NCI-H2107 (cell line): Measurements from ENCODE around the gene SNX11.
"Not testable (repeated sequence)": the region's sequence is repeated elsewhere in the genome, so short reads cannot be mapped to it uniquely, and the experiment has no call there.

Experiments used
- DNase-seq: peaks from one replicate; lab custom pipeline; 2025; lab: John Stamatoyannopoulos, UW

SNX11 gene

DNA sequence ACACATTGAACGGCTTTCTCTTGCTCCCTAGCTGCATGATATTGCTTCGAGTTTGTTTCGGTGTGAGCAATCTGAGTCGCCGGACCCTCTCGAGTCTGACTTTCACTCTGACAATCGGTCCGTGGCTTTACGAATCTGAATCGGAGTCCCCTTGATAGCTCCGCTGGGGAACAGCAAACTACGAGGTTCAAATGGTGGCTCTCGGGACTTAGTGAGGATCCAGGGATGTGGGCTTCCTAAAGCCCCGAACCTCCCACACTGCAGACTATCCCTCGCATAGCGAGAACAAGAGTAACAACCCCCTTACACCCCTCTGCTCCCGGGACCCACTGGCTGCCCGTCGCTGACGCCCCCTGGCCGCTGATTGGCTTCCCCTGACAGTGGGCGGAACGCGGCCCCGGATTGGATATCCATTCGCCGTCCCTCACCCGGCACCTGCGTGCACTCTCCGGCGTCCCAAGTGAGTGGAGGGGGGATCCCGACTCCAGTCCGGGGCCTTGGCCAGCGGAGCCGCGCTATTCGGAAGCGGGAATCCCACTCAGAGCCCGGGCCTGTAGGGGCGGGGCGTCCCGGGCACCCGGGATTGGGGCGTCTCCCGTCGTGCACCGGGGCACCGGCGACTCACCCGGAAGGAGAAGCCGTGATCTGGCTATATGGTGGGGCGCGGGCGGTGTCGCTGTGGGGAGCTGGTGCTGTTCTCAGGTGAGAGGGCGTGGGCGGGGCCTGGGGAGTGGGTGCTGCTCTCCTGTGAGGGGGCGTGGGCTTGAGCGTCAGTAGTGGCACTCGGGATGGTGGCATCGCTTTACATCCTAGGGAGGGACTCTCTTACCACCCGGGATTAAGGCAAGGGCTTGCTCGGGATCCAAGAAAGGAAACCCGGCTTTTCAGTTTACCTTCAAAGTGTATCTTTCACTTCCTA, at the start of gene SNX11:
Gene SNX11, plus strand, starts transcription at position 630 of the 919 bp plus-strand sequence. CDS start 4,278 bp downstream, outside the sequence.
- DNase-seq = peak; percentile 92

- no peak for DNase-seq
Observed at GRCh38 chr17:48058393-48059124, 49.0 kb upstream of the SNX11 start.

- DNase-seq = no peak
Observed at GRCh38 chr17:48059125-48059668, 48.4 kb upstream of the SNX11 start.

GRCh38 chr17:48060249-48060648, 47.3 kb upstream of the SNX11 start:
- DNase-seq = no peak

DNA sequence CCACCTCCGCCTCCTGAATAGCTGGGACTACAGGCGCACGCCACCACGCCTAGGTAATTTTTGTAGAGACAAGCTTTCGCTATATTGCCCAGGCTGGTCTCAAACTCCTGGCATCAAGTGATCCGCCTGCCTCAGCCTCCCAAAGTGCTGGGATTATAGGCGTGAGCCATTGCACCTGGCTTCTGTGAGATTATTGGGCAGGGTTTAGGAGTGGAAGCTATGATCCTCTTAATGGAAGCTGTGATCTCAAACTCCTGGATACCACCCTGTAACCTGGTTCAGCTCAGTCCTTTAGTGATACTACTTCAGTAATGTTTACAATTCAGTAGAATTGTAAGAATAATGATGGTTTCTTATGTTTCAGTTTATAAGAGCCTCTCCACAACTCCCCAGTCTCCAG, 45.3 kb upstream of the SNX11 start:
- DNase-seq = no peak

- DNase-seq = no peak
Observed at GRCh38 chr17:48064638-48065037, 42.9 kb upstream of the SNX11 start.

GRCh38 chr17:48066192-48066591, 41.4 kb upstream of the SNX11 start:
- no peak for DNase-seq

DNA sequence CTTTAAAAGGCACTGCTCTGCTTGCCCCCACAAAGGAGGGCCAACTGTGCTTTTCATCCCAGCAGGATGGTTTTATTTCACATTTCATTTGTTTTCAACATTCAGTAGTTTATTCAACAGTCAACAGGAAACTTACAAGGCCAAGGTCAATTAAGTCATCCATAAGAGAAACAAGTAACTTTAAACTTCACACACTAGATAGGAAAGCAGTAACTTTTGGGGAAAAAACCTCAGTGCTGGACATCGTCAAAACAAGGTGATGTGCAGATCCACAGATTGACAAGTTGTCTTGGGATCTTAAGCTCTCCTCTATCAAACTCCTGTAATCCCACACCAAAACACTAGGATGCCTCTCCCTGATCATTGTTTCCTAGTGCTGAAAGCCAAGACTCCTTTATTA, 40.9 kb upstream of the SNX11 start:
- DNase-seq = no peak

- DNase-seq = no peak
Observed at GRCh38 chr17:48067245-48067644, 40.3 kb upstream of the SNX11 start.

DNA sequence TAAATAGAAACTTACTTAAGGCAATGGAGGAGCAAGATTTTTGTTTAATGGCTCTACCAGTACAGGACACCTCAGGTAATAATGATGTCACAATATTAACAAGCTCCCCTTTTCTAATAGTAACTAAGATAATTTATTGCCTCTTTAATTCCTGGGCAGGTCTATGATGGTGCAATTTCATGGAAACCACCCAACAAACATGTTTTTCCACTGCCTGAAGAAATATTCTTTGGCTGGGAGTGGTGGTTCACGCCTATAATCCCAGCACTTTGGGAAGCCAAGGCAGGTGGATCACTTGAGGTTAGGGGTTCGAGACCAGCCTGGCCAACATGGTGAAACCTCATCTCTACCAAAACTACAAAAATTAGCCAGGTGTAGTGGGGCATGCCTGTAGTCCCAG, 39.8 kb upstream of the SNX11 start:
- DNase-seq = not testable (repeated sequence)

DNA sequence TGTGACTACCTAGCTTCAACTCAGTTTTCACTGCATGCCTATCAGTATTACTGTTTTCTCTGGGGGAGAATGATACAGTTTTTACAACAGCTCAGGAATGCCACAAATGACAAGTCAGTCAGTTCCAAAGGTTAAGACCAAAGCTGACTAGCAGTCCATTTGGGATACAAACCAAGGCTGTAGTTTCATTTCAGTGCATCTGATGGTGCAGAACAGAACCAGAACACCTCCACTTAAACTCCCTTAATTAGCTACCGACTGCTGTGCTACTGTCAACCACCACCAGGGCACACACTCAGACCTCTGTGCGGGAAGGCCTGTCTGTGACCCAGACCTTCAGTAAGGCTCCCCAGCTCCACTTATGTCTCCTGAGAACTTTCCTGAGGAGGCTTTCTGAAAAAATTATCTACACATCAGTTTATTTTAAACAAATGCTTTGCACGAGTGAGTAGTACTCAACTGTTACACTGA, 39.0 kb upstream of the SNX11 start:
- DNase-seq = no peak

- no peak for DNase-seq
Observed at GRCh38 chr17:48070195-48070594, 37.4 kb upstream of the SNX11 start.

- DNase-seq = no peak
Observed at GRCh38 chr17:48071654-48072053, 35.9 kb upstream of the SNX11 start.

GRCh38 chr17:48072811-48073210, 34.8 kb upstream of the SNX11 start:
- DNase-seq = not testable (repeated sequence)

DNA sequence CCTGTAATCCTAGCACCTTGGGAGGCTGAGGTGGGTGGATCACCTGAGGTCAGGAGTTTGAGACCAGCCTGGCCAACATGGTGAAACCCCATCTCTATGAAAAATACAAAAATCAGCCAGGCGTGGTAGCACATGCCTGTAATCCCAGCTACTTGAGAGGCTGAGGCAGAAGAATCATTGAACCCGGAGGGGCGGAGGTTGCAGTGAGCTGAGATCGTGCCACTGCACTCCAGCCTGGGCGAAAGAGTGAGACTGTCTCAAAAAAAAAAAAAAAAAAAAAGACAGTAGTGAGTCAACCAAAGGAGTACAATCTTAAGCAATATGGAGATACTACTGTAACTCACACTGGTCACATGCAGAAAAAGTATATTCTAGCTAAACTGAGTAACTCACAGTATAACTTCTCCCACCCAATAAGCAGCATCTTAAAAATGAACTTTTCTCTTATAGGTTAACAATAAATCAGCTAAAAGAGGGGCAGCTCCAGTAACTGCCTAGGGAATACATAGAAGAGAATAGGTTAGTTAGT, 33.9 kb upstream of the SNX11 start:
- DNase-seq = not testable (repeated sequence)

DNA sequence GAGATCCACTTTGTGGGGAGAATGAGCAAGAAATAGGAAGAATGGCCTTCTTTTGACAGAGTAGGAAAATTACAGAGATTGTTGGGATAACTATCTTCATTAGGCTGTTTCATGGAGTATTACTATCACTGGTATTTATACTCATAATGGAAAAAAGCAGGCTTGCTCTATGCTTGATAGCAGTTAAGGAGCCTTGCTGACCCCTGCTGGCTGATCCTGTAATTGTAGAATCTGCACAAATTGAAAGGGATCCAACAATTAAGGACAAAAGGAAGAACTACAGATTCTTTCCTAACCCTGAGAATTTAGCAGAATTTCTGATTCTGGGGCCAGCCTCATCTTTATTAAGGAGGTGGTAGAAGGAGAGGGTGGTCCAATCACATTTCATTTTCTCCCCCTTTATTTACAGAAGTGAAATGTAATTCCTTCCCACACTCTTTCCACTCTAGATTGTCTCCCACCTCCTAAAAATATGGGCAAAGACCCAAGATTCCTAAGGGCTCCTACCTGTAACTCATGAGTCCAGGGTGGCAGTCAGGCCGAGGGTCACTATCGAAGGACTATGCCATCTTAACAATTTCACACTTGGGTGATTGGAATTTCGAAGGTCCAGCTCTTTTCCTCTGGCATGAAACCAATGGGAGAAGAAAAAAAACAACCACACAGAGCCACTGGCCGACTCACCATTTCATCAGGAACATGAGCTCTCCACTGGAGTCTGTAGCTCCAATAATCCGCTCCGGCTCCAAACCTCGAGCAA, 33.1 kb upstream of the SNX11 start:
- DNase-seq = no peak

DNA sequence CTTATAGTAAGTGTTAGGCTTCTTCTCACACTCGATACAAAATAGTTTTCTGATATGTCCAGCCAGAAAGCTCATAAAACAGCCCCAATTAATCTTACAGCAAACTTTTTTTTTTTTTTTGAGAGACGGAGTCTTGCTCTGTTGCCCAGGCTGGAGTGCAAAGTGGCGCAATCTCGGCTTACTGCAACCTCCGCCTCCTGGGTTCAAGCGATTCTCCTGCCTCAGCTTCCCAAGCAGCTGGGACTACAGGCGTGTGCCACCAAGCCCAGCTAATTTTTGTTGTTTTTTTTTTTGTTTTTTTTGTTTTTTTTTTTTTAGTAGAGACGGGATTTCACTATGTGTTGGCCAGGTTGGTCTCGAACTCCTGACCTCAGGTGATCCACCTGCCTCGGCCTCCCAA, 30.4 kb upstream of the SNX11 start:
- not testable (repeated sequence) for DNase-seq

DNA sequence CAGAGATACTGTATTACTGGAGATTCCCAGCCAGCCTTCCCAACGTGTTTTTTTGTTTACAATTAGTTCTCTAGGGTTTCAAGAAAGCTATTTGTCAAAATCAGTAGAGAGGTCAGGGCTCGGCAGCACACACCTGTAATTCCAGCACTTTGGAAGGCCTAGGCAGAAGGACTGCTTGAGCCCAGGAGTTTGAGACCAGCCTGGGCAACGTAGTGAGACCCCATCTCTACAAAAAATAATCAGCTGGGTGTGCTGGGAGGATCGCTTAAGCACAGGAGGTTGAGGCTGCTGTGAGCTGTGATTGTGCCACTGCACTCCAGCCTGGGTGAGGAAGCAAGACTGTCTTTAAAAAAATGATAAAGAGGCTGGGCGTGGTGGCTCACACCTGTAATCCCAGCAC, 25.7 kb upstream of the SNX11 start:
- DNase-seq = no peak

DNA sequence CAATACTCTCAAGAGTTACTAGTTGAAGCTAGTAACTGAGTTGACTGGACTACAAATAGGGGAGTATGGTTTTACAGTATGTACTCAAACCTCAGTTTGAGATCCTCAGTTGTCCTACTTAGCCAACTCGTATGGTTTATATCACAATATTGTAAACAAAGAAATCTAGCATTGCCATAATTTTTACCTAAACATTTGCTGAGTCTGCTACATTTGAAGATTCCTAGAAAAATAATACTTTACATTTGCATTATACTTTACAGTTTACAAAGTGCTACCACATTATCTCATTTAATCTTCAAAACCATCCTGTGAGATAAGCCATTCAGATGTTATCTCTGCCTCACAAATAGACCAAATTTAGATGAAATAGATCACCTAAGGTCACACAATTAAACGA, 22.6 kb upstream of the SNX11 start:
- no peak for DNase-seq

DNA sequence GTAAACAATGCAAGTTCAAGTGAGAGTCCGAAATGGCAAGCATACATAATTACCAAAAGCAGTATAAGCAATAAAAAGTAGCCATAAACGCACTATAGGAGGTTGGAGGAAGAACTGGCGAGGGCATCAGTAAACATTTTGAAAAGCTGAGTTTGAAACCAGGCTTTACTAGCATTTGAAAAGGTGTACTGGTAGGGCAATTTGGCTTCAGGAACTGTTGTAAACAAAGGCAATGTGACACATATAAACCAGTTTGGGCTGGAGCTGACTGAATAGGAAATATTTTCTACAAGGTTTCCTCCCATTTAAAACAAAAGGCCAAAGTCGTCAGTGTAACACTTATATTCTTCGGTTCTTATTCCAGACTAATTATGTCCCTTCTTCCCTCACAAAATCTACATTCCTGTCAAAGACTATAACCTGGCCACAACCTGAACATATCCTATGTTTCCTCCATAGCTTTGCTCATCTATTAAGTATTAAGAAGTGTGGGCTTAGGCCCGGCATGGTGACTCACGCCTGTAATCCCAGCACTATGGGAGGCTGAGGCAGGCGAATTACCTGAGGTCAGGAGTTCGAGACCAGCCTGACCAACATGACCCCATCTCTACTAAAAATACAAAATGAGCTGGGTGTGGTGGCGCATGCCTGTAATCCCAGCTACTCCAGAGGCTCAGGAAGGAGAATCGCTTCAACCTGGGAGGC, 14.1 kb upstream of the SNX11 start:
- DNase-seq = no peak

- DNase-seq = no peak
Observed at GRCh38 chr17:48095611-48096010, 12.0 kb upstream of the SNX11 start.
